Adrenal gland (tissue), 5 donors: ENCODE data around the gene UGT2B17.
"Not testable (repeated sequence)": the region's sequence is repeated elsewhere in the genome, so short reads cannot be mapped to it uniquely, and the experiment has no call there.

Source experiments
- POLR2A ChIP-seq, 2 donors: fragments of 450-650 bp; IDR thresholded peaks; one replicate each; pipeline ENCODE4 v1.6.1; 2017; ENCODE audit warnings: antibody characterized with exemption in 2 of 2, mild to moderate bottlenecking in 2 of 2, moderate library complexity in 1 of 2
- TF ChIP-seq, protein P1 (sequence below), 6 experiments: fragments of 450-650 bp in 4 of 6; fragments of 200-600 bp in 2 of 6; sonication (generic) in 1 of 6; IDR thresholded peaks; 1 replicate in 5 of 6; 2 replicates in 1 of 6; pipeline versions ENCODE4 v1.5.1 to v1.8.0; 2016 to 2021; ENCODE audit warnings: antibody characterized with exemption in 6 of 6, mild to moderate bottlenecking in 2 of 6, moderate library complexity in 1 of 6
- donor health status: DM: no; HTN: no; CAD: no.

DNA sequence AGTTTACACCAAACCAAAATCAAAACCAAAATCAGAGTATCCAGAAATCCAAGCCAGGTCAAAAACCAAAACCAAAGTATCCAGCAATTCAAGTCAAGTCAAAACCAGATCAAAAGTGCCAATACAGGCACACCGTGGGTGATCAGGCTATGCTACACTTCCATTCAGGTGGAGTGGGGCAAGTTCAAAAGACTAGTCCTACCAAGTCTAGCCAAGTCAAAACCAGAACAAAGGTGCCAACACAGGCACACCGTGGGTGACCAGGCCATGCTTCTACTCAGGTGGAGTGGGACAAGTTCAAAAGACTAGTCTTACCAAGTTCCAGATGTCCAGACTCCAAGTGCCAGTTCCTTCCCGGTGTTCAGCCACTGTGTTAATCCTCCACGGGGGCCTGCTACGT, 486 bp downstream of the UGT2B17 start:
- not testable (repeated sequence) for TF ChIP-seq POLR2A (IDR thresholded peaks at IDR 0.05)
- TF ChIP-seq, protein P1, sequence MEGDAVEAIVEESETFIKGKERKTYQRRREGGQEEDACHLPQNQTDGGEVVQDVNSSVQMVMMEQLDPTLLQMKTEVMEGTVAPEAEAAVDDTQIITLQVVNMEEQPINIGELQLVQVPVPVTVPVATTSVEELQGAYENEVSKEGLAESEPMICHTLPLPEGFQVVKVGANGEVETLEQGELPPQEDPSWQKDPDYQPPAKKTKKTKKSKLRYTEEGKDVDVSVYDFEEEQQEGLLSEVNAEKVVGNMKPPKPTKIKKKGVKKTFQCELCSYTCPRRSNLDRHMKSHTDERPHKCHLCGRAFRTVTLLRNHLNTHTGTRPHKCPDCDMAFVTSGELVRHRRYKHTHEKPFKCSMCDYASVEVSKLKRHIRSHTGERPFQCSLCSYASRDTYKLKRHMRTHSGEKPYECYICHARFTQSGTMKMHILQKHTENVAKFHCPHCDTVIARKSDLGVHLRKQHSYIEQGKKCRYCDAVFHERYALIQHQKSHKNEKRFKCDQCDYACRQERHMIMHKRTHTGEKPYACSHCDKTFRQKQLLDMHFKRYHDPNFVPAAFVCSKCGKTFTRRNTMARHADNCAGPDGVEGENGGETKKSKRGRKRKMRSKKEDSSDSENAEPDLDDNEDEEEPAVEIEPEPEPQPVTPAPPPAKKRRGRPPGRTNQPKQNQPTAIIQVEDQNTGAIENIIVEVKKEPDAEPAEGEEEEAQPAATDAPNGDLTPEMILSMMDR (IDR thresholded peaks at IDR 0.05) = not testable (repeated sequence)
